ENCODE data around the gene PPP2R2C. TPM values are rescaled to one million over a fixed set of nuclear protein-coding genes. Genes with fewer than 3 reads are reported as not detected.

PPP2R2C gene
- total RNA-seq, 1 experiment from 2014 or later: under 0.01 TPM

DNA sequence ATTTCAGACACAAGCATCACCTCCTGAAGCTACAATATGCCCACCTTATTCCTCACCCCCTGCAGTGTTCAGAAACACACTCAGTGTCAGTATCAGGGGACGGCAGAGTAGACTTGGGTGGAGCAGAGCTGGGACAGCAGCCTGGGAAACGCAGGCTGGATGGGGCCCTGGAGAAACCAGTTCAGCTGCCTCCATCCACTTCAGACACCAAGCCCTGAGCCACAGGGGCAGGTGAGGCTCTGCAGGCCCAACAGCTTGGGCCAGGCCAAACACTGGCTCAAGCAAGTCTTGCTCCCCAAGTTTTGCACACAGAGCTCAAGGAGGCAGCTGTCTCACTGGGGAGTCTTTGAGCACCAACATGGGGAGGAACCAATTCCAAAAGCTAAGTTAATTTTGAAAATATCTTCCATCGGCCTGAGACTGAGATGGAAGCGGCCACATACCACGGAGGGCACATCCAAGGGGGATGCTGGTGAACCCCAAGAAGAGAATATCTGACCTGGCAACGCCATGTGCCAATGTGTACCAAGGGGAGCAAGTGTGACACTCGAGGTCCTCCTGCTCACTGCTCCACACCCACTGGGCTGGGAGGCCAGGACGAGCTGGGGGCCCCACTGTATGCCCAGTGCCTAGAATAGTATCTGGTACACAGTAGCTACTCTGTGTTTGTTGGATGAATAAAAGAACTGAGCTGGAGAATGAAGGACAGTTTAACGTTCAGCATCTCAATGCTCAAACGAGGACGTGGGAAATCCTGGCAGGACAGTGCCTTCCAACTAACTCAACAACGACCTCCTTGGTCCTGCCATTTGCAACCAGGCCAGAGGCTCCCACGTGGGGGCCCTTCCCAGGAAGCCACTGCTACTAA is 45.6 kb downstream of the PPP2R2C start:
- no peak for DNase-seq (ENCODE audit: low read depth)

DNA sequence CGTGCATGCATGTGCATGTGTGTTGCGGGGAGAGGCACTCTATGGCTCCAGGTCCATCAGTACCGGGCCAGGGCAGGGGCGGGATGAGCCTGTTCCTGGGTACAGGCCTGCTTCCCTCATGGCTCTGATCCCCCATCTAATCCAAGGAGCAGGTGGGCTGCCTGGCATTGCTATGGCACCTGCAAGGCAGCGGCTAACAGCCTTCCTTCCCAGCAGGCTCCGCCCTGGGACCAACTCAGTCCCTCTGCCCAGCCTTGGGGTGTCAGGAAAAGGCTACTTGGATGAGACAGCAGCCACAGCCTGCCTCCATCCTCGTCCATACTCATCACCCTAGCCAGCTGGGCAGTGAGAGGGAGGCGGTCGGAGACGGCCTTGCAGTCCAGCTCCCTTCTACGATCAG is 46.5 kb downstream of the PPP2R2C start:
- DNase-seq (ENCODE audit: low read depth): no peak

DNA sequence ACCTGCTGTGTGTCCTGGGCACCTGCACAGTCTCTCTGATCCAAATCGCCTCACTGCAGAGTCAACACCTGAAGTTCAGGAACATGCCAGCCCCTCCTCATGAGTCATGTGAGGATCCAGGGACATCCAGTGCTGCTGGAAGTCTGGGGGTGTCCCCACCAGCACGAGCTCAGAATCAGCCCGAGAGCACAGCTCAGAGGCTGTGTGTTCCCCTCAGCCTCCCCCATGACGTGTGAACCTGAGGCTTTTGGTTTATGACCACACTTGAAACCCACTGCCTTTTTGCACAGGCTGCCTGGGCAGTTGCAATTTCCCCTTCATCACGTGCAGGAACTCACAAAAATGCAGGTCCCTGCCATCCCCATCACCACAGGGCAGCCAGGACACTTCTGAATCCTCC is 47.1 kb downstream of the PPP2R2C start:
- no peak for DNase-seq (ENCODE audit: low read depth)

DNA sequence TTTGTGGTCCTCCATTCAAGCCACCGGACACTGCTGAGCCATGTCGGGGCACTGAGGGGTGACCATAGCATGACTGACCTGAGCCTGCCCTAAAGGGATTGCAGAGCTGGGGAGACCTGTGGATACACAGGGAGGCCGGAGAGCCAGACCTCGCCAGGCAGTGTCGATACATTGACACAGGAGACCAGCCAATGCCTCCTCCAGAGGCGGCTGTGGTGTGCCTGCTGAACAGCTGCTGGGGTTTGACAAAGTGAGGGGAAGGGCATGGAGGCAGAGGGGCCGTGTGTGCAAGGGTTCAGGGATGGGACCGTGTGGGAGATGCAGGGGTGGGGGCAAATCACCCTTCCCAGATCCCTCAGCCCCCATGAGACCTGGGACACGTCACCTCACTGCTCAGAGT is 48.0 kb downstream of the PPP2R2C start:
- DNase-seq (ENCODE audit: low read depth): no peak

DNA sequence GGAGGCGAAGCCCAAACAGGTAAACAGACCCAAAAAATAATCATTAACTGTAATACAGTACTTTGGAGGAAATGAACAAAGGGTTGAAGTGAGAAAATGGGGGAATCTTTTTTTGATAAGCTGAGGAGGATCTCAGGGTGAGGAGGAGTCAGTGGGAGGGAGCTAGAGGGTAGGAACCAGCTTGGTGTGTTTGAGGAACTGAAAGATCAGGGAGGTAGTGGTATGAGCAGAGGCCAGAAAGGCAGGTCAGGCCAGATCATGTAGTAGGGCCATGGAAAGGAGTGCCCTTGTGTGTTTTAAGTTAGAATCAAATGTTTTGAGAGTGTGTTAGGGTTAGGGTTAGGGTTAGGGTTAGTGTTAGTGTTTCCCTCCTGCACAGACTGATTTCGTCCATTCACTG is 48.8 kb downstream of the PPP2R2C start:
- DNase-seq (ENCODE audit: low read depth): no peak

DNA sequence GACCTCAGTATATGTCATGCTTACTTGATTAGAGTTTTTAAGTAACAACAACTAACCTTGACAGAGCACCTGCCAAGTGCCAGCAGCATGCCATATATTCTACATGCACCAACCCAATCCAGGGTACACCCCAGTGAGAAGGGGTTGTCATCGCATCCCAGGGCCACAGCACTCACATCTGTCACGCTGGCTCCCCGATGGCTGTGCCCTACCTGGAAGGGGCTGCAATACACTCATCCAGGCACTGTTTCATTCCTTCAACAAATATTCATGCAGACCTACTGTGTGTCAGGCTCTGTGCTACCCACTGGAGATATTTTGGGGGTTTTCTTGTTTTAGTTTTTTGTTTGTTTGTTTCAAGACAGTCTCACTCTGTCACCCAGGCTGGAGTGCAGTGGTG is 49.5 kb downstream of the PPP2R2C start:
- DNase-seq (ENCODE audit: low read depth): no peak

DNA sequence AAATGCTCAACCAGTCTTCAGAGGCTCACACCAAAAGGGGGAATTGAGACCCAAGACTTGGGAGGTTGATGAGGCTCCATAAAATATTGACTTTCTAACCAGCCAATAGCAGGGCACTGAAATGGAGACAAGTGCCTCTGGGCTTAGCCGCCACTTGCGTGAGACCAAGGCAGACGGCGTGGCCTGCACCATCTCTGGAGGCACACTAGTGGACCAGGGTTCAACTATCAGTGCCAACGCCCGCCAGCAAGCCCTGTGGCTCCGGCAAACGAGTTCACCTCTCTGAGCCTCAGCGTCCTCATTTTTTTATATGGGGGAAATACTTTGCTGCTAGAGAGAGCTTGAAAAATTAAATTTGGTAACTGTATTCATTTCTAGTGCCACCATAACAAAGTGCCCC is 50.3 kb downstream of the PPP2R2C start:
- no peak for DNase-seq (ENCODE audit: low read depth)

DNA sequence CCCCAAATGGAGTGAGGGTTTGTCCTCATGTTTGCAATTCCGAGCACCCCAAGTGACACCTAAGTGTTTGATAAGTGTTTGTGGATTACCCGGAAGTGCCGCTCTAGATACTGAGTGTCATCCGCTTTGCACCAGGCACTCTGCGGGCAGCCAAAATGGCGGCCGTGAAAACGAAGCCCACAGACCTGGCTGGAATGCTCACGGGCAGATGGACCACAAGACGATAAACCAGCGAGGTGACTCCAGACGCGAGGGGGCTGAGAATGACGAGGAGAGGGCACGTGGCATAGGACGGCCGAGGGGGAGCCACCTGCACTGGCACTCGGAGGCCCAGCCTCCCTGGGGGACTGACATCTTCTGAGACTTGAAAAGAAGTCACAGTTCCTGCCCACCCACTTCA is 51.0 kb downstream of the PPP2R2C start:
- DNase-seq (ENCODE audit: low read depth): no peak

DNA sequence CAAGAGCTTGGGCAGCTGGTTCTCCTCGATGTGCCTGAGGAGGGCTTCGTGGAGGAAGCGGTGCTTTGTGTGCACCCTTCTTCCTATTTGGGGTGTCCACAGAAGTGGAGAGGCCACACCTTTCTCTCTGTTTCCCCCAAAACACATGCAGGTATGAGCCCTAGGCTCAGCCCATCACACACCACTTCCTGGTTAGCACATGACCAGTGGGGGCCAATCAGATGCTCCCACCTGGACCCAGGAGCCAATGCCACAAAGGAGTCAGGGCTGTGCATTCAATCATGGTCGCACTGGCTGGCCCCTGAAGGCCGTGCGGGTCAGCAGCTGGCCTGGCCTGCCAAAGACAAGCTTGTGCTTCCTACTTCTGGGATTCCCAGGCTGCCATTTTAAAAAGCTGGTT is 51.4 kb downstream of the PPP2R2C start:
- no peak for DNase-seq (ENCODE audit: low read depth)

DNA sequence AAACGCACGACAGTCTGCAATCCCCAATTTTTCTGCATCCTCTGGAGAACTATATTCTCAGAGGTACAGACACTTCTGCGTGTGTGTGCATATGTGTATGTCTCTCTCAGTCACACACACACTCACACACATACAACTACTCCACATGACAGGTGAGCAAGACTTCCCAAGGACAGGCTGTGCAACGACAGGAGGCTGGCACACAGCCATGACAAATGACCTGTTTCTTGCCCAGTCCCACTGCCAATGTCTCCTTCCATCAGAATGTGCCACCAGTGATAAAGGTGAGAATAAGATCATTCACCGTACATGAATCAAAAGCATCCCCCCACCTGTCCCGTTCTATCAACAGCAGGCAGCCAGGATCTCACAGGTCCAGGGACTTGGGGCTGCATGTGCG is 52.4 kb downstream of the PPP2R2C start:
- no peak for DNase-seq (ENCODE audit: low read depth)

DNA sequence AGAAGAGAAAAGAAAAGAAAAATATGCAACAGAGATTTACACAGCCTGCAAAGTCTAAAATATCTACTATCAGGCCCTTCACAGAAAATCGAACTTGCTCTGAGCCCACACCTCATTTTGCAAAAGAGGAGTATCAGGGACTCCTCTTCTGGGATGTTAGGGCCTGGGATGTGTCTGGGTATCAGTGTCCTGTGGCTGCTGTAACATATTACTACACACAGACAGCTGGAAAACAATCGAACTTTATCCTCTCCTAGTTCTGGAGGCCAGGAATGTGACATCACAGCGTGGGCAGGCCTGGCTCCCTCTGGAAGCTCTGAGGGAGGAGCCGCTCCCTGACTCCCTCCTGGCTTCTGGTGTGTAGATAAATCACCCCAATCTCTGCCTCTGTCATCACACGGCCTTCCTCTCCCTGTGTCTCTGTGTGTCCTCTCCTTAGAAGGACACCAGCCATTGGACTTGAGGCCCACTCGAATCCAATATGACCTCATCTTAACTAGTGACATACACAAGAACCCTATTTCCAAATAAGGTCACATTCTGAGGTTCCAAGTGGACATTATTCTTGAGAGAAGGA is 52.9 kb downstream of the PPP2R2C start:
- DNase-seq (ENCODE audit: low read depth): no peak

DNA sequence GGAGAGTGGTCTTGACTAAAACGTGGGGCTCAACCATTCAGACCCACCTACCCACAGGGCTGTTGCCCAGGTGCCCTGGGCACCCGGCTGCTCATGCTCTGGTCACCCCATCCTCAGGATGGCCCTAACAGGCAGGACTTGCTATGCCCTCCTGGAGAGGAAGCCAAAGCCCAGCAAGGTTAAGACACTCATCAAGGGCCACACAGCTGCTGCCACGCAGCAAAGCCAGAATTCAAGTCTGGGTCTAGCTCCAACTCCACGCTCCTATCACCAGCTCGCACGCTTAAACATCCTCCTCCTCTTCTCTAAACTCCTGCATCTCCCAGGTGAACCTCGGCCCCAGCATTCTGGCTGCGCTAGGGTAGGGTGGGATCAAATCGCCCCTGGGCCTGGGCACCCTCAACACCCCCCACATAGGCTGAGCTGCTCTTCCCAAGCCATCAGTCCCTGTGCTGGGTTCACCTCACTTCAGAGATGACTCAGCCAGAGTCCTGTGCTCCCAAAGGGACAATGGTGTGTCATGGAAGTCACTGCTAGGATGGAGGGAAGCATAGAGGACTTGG is 54.1 kb downstream of the PPP2R2C start:
- no peak for DNase-seq (ENCODE audit: low read depth)

DNA sequence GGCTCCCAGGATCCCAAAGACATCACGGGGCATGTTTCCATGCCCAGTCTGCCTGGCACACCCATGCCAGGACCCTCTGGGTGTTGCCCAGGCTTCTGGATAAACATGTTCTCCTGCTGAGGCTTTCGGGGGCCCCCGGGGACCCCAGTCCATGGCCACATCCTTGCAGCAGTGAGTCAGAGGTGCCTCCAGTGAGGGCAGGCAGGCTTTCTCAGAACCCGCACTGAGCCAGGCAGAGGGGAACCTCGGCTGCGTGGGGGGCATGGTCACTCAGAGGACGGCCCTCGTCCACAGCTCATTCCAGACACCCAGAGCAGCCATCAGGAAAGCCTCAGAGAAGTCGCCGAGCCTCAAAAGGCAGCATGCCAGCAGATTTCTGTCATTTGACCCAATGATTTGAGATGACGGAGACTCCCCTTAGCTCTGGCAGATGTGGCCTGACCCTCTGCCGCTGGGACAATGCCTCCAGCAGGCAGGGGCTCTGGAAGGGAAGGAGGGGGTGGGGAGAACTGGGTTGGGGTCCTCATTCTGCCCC is 54.8 kb downstream of the PPP2R2C start:
- no peak for DNase-seq (ENCODE audit: low read depth)

DNA sequence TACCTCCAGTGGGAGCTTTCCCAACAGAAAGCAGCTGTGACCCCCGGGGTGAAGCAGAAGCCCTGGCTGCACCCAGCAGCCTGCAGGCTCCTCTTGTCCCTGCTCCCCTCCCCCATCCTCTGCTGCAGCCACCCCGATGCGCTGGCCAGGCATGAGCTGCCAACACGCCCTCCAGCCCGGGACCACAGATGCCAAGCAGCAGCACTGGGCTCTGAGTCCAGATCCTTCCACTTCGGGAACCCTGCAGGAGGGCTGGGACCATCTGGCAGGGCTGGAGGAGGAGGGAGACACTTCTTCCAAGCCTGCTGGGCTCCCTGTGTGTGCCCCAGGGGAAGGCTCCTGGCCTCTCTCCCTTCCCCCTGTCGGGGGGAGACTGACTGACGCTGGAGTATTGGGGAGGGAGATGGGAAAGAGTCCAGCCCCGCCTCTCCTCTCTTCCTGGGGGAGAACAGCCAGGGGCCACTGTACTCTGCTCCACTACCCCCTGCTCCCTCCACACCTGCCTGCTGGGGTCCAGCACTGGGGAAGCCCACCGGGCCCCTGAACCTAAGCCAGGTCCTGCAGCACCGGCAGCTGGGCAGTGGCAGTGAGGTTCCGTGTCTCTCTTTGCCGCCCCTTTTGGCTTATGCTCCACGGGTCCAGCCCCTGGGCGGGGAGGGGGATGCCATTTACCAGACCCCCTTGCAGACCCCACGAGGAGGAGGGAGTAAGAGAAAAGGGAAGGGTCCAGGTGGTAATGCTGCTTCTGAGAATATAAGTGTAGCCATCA is 55.7 kb downstream of the PPP2R2C start:
- no peak for DNase-seq (ENCODE audit: low read depth)

DNA sequence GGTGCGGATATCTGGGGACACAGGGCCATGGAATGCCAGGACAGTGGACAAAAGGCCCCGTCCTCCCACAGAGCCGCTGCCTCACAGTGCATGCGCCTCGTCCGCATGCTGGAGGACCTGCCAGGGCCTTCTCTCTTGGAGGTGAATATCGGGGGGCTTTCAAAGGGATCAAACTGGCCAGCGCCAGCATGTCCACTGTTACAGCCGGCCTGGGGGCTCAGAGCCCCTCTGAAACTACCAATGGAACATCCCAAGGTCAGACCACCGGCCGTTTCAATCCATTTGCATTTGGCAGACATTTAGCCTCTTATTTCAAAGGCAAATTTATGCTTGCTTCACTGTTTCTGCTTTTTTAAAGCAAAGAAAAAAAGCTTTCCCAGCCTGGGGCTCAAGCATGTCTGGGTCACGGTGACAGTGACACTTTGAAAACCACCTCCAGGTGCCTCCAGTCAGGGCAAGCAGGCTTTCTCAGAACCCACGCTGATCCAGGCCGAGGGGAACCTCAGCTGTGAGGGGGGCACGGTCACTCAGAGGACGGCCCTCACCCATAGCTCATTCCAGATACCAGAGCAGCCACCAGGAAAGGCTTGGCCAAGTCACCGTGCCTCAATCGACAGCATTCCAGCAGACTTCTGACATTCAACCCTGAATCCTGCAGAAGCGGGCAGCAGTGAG is 57.2 kb downstream of the PPP2R2C start:
- no peak for DNase-seq (ENCODE audit: low read depth)

DNA sequence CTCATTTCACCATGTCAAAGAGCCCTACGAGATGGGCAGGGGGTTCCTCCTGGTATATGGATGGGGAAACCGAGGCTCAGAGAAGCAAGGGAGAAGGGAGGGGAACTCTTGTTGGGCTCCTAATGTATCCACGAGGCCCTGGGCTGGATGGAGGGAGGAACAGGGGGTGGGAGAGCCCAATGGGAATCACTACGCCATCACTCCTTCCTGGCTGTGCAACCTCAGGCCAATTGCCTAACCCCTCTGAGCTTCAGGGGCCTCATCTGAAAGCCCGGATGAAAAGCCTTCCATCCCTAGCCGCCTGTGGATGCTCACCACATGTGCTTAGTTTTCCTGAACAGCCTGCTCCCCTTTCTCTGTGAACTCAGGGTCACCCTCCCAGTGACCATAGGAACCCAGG is 57.8 kb downstream of the PPP2R2C start:
- DNase-seq (ENCODE audit: low read depth): no peak

DNA sequence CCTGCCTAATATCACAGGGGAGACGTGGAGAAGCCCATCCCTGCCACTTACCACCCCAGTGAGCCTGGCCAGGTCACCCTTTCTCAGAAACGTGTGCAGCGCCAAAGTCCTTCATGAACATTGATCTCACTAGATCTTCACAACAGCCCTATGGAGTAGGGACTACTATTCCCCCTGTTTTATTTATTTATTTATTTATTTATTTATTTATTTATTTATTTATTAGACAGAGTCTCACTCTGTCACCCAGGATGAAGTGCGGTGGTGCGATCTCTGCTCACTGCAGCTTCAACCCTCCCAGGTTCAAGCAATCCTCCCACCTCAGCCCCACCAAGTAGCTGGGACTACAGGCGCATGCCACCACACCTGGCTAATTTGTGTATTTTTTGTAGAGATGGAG is 61.8 kb downstream of the PPP2R2C start:
- DNase-seq (ENCODE audit: low read depth): no peak

DNA sequence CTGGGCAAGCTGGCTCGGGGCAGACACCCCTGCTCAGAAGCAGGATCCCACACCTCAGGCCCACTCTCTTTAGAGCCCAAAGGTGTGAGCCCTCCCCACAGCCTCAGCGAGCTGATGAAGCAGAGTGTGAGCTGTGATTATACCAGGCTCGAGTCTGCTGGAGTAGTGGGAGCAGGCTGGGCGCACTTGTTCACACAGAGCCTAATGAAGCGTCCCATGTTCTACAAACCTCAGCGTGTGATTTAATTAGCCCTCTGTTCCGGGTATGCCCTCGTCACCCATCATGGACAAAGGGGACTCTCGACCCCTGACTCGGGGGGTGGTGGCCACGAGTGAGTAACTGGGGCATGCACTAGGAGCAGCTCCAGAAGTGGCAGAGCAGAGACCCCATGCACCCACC is 62.3 kb downstream of the PPP2R2C start:
- no peak for DNase-seq (ENCODE audit: low read depth)

DNA sequence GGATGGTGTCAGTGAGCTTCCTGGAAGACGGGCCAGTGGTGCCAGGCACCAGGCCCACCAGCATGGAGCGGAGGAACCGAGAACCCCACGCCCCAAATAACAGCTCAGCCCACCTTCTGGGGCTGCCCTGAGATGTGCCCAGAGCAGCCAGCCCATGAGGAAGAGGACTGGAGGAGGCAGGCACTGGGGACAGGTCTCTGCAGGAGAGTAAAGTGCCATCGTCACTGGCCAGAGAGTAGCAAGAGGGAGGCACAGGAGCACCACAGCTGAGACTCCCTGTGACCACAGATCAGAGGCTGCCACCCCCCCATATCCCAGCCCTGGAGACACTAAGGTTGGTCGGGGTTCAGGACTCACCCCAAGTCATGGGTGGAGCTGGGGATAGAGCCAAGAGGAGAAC is 63.0 kb downstream of the PPP2R2C start:
- no peak for DNase-seq (ENCODE audit: low read depth)

DNA sequence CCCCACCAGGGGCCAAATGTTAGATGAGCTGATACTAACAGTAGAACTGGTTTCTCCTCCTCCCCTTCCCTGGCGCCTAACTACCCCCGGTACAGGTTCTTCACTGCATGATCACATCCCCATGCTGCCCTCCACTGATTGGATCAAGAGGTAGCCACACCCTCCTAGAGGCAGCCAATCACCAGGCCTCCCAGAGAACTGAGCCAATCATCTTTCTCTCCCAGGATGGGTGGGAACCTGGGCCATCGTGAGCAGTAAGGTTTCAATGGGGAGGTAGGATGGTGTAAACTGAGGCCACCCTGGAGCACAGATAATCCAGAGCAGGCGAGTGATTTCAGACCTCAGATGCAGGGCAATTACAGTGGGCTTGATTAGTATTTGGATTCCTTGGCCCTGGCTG is 64.2 kb downstream of the PPP2R2C start:
- DNase-seq (ENCODE audit: low read depth): no peak

DNA sequence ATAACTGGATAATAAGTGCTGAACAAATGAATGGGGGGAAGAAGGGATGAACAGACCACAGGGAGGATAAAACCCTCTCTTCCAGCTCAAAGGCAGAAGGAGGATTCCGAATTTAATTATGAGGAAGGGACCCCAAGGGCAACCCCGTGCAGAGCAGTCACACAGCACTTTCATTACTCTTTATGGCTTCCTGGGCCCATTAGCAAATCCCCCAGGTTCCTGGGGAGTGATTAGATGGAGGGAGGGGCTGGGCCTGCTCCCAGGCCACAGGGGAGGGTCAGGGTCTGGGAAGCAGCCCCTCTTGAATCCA is 67.1 kb downstream of the PPP2R2C start:
- DNase-seq (ENCODE audit: low read depth): no peak
